HG02973 (cell line): ENCODE measurements around the gene ZNF93.
"Not testable (repeated sequence)": the region's sequence is repeated elsewhere in the genome, so short reads cannot be mapped to it uniquely, and the experiment has no call there.

Source experiments
- ATAC-seq: cut with Tn5 transposase; IDR thresholded peaks from one replicate; pipeline ENCODE4 v1.9.1; 2021; ENCODE audit warnings: moderate library complexity; ENCODE audit not compliant: unreplicated experiment

Gene ZNF93

GRCh38 chr19:19933432-19934314 lies 32.9 kb downstream of the ZNF93 start:
- not testable (repeated sequence) for ATAC-seq

GRCh38 chr19:19937403-19937802 lies 36.7 kb downstream of the ZNF93 start:
- no peak for ATAC-seq

DNA sequence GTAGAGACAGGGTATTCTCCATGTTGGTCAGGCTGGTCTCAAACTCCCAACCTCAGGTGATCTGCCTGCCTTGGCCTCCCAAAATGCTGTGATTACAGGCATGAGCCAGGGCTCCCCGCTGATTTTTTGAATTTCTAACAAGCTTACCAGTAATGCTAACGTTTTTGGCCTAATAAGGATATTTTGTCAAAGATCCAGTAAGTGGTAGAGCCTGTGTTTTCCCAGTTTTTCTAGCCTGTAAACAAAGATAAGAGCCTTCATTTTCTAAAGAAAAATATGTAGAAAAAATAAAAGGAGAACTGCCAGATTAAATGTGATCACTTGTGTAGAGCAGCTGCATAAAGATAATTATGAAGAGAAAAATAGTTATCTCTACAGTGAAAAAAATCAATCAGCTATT lies 37.7 kb downstream of the ZNF93 start:
- no peak for ATAC-seq

DNA sequence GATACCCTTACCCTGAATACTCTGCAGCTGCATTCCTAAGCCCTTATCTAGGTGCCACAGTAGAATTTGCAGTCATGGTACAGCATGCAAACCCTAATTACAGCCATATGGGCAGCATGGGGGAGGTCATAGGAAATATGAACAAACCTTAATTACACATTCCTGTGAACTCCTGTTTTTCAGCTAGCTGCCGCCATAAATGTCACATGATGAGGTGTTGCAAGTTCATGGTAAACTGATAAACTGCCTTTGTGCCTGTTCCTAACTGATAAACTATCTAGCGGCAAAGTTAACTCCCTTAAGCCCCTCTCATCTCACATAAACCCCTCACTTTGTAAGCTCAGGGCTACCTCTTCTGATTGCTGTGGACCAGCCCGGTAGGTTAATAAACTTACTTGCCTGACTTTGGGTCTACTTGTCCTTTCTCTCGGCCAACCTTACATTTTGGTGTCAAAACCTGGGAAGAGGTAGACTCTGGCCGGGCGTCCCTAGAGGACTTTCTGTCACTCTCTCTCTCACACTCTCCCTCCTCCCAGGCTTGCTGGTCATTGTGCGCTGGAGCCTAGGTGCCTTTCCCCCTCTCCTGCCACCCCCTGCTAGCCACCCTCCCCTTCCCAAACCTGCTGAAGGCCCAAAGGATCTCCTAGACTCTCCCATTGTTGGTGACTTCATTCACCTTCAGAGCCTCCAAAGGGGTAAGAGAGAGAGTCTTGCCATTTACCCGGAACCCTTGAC lies 43.3 kb downstream of the ZNF93 start:
- ATAC-seq, result no peak

- no peak for ATAC-seq
These were observed 43.8 kb downstream of the ZNF93 start for GRCh38 chr19:19944583-19944880.

DNA sequence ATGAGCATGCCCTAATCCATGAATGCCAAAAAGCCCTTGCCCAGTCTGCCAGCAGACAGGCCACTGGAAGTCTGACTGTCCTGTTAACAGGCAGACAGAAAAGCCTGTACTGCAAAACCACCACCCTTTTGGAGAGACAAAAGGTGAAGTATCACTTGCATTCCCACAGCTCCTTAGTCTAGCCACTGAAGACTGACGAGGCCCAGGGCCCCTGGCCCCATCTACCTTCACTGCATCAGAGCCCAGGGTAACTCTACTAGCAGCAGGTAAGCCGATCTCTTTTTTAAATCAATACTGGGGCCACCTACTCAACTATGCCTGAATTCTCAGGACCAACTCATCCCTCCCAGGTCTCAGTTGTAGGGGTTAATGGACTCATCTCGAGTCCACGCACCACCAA lies 45.5 kb downstream of the ZNF93 start:
- ATAC-seq, result no peak

GRCh38 chr19:19948800-19949199 lies 48.1 kb downstream of the ZNF93 start:
- ATAC-seq, result no peak

- no peak for ATAC-seq
These were observed 54.5 kb downstream of the ZNF93 start for GRCh38 chr19:19955208-19955607.

- no peak for ATAC-seq
These were observed 55.8 kb downstream of the ZNF93 start for GRCh38 chr19:19956434-19957075.

DNA sequence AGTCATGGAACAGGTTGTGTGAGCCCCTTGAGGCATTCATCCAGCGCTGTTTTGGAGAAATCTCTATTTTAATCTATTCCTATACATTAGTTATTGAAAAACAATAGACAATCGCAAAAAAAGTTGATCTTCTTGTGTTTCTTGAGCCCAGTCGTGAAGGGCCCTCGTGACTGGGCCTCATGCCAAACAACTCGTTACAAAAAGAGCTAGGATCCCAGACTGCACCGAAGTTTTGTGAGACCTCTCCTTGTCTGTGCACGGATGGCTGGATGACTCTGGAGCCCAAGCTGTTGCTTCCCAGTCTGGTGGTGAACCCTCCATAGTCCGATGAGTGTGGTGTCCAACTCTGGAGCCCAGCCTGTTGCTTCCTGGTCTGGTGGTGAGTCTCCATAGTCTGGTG lies 57.0 kb downstream of the ZNF93 start:
- not testable (repeated sequence) for ATAC-seq

DNA sequence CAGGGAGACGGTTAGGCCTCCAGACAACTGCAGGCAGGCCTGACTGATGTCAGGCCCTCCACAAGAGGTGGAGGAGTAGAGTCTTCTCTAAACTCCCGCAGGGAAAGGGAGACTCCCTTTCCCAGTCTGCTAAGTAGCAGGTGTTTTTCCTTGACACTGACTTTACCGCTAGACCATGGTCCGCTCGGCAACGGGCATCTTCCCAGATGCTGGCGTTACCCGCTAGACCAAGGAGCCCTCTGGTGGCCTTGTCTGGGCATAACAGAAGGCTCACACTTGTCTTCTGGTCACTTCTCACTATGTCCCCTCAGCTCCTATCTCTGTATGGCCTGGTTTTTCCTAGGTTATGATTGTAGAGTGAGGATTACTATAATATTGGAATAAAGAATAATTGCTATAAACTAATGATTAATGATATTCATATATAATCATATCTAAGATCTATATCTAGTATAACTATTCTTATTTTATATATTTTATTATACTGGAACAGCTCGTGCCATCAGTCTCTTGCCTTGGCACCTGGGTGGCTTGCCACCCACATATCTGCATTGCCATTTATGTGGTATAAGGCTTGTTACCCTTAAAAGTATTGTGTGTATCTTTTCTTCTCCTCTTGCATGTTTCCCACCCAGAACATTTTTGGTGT lies 58.5 kb downstream of the ZNF93 start:
- not testable (repeated sequence) for ATAC-seq

DNA sequence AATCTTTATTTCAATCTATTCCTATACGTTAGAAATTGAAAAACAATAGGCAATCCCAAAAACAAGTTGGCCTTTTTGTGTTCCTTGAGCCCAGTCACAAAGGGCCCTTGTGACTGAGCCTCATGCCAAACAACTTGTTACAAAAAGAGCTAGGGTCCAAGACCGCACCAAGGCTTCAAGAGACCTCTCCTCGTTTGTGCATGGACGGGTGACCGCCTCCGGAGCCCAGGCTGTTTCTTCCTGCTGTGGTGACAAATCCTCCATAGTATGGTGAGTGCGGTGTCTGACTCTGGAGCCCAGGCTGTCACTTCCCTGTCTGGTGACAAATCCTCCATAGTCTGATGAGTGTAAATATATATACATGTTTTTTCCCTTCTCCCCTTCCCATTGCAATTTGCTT lies 63.7 kb downstream of the ZNF93 start:
- ATAC-seq, result no peak

DNA sequence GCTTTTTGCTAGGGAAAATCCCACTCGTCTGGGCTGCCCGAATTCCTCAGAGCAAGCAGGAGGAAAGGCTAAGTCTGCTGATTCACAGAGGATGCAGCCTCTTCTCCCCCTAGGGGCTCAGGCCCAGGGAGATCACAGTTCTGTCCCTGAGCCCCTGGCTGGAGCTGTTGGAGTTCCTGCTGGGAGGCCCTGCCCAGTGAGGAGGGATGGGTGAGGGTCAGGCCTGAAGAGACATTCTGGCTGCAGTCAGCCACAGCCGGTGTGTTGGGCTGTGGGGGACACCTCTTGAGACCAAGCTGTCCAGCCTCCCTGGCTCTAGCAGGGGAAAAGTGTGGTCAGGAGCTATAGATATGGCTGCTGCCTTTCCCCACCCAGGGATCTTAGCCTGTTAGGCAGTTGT lies 65.4 kb downstream of the ZNF93 start:
- not testable (repeated sequence) for ATAC-seq

- ATAC-seq, result no peak
These were observed 66.1 kb downstream of the ZNF93 start for GRCh38 chr19:19966862-19967261.
